PC-3 (cell line): ENCODE data around the gene HLA-DRB1.

Experiments used
- EZH2 ChIP-seq: fragments of 300-600 bp; sonication (generic); IDR thresholded peaks from one replicate; pipeline ENCODE4 v1.6.1; 2017; ENCODE audit warnings: antibody characterized with exemption, mild to moderate bottlenecking, low read length; ENCODE audit not compliant: unreplicated experiment
- EZH2phosphoT487 ChIP-seq: fragments of 300-600 bp; sonication (generic); IDR thresholded peaks from 2 replicates; pipeline ENCODE4 v1.6.1; 2018; ENCODE audit warnings: mild to moderate bottlenecking, antibody characterized with exemption, low read length, borderline replicate concordance
- TF ChIP-seq, protein P1 (sequence below): fragments of 300-600 bp; sonication (generic); conservative IDR thresholded peaks from 2 replicates; pipeline ENCODE4 v1.5.1; 2017; ENCODE audit warnings: antibody characterized with exemption, low read depth, mild to moderate bottlenecking, low read length

DNA sequence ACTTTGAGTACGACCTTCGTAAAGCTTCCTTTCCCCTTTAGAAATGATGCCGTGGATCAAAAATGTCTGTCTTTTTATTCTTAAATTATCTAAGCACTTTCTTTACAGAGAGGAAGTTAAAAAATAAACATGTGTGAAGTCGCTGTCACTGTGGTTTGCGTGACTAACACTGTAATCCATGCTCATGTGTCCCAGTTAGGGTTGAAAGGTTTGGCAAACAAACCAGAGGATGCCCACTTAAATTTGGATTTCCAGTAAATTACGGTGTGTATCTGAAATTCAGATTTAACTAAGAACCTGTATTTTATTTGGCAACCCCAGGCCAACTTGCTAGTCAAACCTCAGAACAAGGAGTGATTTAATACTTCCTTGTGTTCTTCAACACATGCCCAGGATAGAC, 21.1 kb downstream of the HLA-DRB1 start:
- no peak for TF ChIP-seq EZH2
- TF ChIP-seq, protein P1, sequence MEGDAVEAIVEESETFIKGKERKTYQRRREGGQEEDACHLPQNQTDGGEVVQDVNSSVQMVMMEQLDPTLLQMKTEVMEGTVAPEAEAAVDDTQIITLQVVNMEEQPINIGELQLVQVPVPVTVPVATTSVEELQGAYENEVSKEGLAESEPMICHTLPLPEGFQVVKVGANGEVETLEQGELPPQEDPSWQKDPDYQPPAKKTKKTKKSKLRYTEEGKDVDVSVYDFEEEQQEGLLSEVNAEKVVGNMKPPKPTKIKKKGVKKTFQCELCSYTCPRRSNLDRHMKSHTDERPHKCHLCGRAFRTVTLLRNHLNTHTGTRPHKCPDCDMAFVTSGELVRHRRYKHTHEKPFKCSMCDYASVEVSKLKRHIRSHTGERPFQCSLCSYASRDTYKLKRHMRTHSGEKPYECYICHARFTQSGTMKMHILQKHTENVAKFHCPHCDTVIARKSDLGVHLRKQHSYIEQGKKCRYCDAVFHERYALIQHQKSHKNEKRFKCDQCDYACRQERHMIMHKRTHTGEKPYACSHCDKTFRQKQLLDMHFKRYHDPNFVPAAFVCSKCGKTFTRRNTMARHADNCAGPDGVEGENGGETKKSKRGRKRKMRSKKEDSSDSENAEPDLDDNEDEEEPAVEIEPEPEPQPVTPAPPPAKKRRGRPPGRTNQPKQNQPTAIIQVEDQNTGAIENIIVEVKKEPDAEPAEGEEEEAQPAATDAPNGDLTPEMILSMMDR = no peak
- TF ChIP-seq EZH2phosphoT487 = no peak
